Omental fat pad (tissue), 4 donors: ENCODE data around the gene NOS3. TPM values are rescaled to one million over a fixed set of nuclear protein-coding genes. Genes with fewer than 3 reads are reported as not detected.

Experiments
- ATAC-seq: fragments of 150-250 bp; one replicate; pipeline ENCODE4 v1.9.1; 2016; ENCODE audit warnings: mild to moderate bottlenecking, moderate library complexity; ENCODE audit not compliant: low FRiP score
- DNase-seq: peaks from one replicate; pipeline ENCODE4 v3.0.0-alpha.2; 2019; ENCODE audit warnings: low spot score
- CTCF ChIP-seq, 3 donors: fragments of 450-650 bp; IDR thresholded peaks; one replicate each; pipeline ENCODE4 v1.5.1; 2016 to 2017; ENCODE audit warnings: antibody characterized with exemption in 3 of 3, mild to moderate bottlenecking in 3 of 3, moderate library complexity in 2 of 3
- total RNA-seq, 4 donors: library from RNA; depleted of rRNA; stranded (reverse); fragments of >200 nt; gene quantifications; one replicate each; pipeline ENCODE4 v1.1.0, GENCODE V29; 2016

The NOS3 gene
- total RNA-seq, 4 donors from 2014 or later: 11.2 to 75.3 (median 25.2) TPM

GRCh38 chr7:150949564-150949963 is 41.3 kb upstream of the NOS3 start:
- DNase-seq (no peak), ATAC-seq (no peak)
- no peak for TF ChIP-seq CTCF (IDR thresholded peaks at IDR 0.05)

GRCh38 chr7:150949971-150950491 is 40.8 kb upstream of the NOS3 start:
- TF ChIP-seq CTCF (IDR thresholded peaks at IDR 0.05): no peak
- DNase-seq (no peak), ATAC-seq (no peak)

GRCh38 chr7:150950496-150951180 is 40.2 kb upstream of the NOS3 start:
- ATAC-seq (no peak), DNase-seq (no peak)
- TF ChIP-seq CTCF (IDR thresholded peaks at IDR 0.05): no peak

- ATAC-seq: no peak
- TF ChIP-seq CTCF (IDR thresholded peaks at IDR 0.05): no peak
- no peak for DNase-seq
Observed at GRCh38 chr7:150951181-150951520, 39.7 kb upstream of the NOS3 start.

GRCh38 chr7:150951521-150951920 is 39.3 kb upstream of the NOS3 start:
- DNase-seq: no peak
- no peak for ATAC-seq
- no peak for TF ChIP-seq CTCF (IDR thresholded peaks at IDR 0.05)

GRCh38 chr7:150952331-150953050 is 38.3 kb upstream of the NOS3 start:
- TF ChIP-seq CTCF (IDR thresholded peaks at IDR 0.05): no peak
- no peak for ATAC-seq
- DNase-seq: no peak
